ENCODE measurements around the gene RAB6C. TPM values are rescaled to one million over a fixed set of nuclear protein-coding genes. Genes with fewer than 3 reads are reported as not detected.
"Not testable (repeated sequence)": the region's sequence is repeated elsewhere in the genome, so short reads cannot be mapped to it uniquely, and the experiment has no call there.

RAB6C gene
- total and polyA plus RNA-seq, 3 donors from 2014 or later: 1.6 to 2.6 (median 1.9) TPM

GRCh38 chr2:129998771-129999170 lies 19.3 kb downstream of the RAB6C start:
- H3K9me3 ChIP-seq; H3K4me1 ChIP-seq; intact Hi-C loops (cut with DNase I; ENCODE audit: low total_unique reads); H3K4me3 ChIP-seq; DNase-seq; H3K36me3 ChIP-seq (ENCODE audit: low read depth, missing control alignments); H3K27me3 ChIP-seq; H3K27ac ChIP-seq: not testable (repeated sequence)
- 83 to 88% methylated on average over 6 of the region's 6 CpGs for WGBS, 2 donors

GRCh38 chr2:130005862-130006261 lies 26.4 kb downstream of the RAB6C start:
- H3K36me3 ChIP-seq (ENCODE audit: low read depth, missing control alignments); H3K9me3 ChIP-seq; intact Hi-C loops (cut with DNase I; ENCODE audit: low total_unique reads); H3K4me3 ChIP-seq; H3K27me3 ChIP-seq; H3K4me1 ChIP-seq; H3K27ac ChIP-seq: not testable (repeated sequence)
- 8 to 11% methylated on average over 11 to 21 of the region's 42 CpGs for WGBS, 2 donors
- peak; percentile 31 for DNase-seq

GRCh38 chr2:130016701-130017100 lies 37.2 kb downstream of the RAB6C start:
- H3K4me1 ChIP-seq; H3K27me3 ChIP-seq; H3K36me3 ChIP-seq (ENCODE audit: low read depth, missing control alignments); intact Hi-C loops (cut with DNase I; ENCODE audit: low total_unique reads); H3K9me3 ChIP-seq; DNase-seq; H3K4me3 ChIP-seq; H3K27ac ChIP-seq: not testable (repeated sequence)
- WGBS, 2 donors: 72 to 74% methylated on average over 5 of the region's 5 CpGs

- DNase-seq: no peak
- WGBS, 2 donors: 49 to 65% methylated on average over 2 of the region's 2 CpGs
- intact Hi-C loops (cut with DNase I; ENCODE audit: low total_unique reads): no loop called here
- H3K9me3 ChIP-seq: no peaks in the 10 kb centered on the region
- no peak for TF ChIP-seq CTCF (IDR thresholded peaks at IDR 0.05)
- TF ChIP-seq POLR2A (IDR thresholded peaks at IDR 0.05): no peak
- H3K4me1 ChIP-seq: no peaks in the 10 kb centered on the region
- H3K4me3 ChIP-seq: no peak overlapping the region
- H3K27ac ChIP-seq: no peak overlapping the region
- no peaks in the 10 kb centered on the region for H3K36me3 ChIP-seq (ENCODE audit: low read depth, missing control alignments)
- no peaks in the 10 kb centered on the region for H3K27me3 ChIP-seq
These were observed 39.9 kb downstream of the RAB6C start for GRCh38 chr2:130019402-130019801.

- H3K4me3 ChIP-seq; H3K27ac ChIP-seq; H3K36me3 ChIP-seq (ENCODE audit: low read depth, missing control alignments); H3K27me3 ChIP-seq; intact Hi-C loops (cut with DNase I; ENCODE audit: low total_unique reads); H3K4me1 ChIP-seq; DNase-seq; H3K9me3 ChIP-seq: not testable (repeated sequence)
- WGBS, 2 donors: 23 to 38% methylated on average over 1 of the region's 1 CpG
These were observed 40.6 kb downstream of the RAB6C start for GRCh38 chr2:130020069-130020468.

- H3K27ac ChIP-seq; H3K9me3 ChIP-seq; H3K27me3 ChIP-seq; H3K36me3 ChIP-seq (ENCODE audit: low read depth, missing control alignments); intact Hi-C loops (cut with DNase I; ENCODE audit: low total_unique reads); H3K4me3 ChIP-seq; H3K4me1 ChIP-seq: not testable (repeated sequence)
- 82 to 90% methylated on average over 1 of the region's 1 CpG for WGBS, 2 donors
- peak; percentile 27 for DNase-seq
These were observed 46.5 kb downstream of the RAB6C start for GRCh38 chr2:130025931-130026330.

Other genes starting within 250 kb of the RAB6C start
- 10 to 100 TPM; 56.9 to 88.4 TPM for gene POTEF, start 149.6 kb downstream of the RAB6C start, total RNA-seq
- gene POTEF, start 149.6 kb downstream of the RAB6C start, polyA plus RNA-seq (ENCODE audit: insufficient read depth, low read depth, low replicate concordance): 10.3 TPM
- 100 to 1,000 TPM in 1 of 2 donors, 10 to 100 TPM in 1; 72.6 to 117 TPM for gene CCDC74B, start 165.4 kb downstream of the RAB6C start, total RNA-seq
- 140 TPM for gene CCDC74B, start 165.4 kb downstream of the RAB6C start, polyA plus RNA-seq (ENCODE audit: insufficient read depth, low read depth, low replicate concordance)
- gene SMPD4, start 201.9 kb downstream of the RAB6C start, total RNA-seq: 100 to 1,000 TPM; 101 to 121 TPM
- gene SMPD4, start 201.9 kb downstream of the RAB6C start, polyA plus RNA-seq (ENCODE audit: insufficient read depth, low read depth, low replicate concordance): 89.0 TPM
- gene MZT2B, start 202.6 kb downstream of the RAB6C start, total RNA-seq: 100 to 1,000 TPM; 132 to 137 TPM
- gene MZT2B, start 202.6 kb downstream of the RAB6C start, polyA plus RNA-seq (ENCODE audit: insufficient read depth, low read depth, low replicate concordance): 264 TPM
- 100 to 1,000 TPM; 129 to 141 TPM for gene TUBA3E, start 218.8 kb downstream of the RAB6C start, total RNA-seq
- gene TUBA3E, start 218.8 kb downstream of the RAB6C start, polyA plus RNA-seq (ENCODE audit: insufficient read depth, low read depth, low replicate concordance): 386 TPM

Measured in testis (tissue), 3 donors.